Psoas muscle (tissue), 8 donors: ENCODE measurements around the gene CCL27. TPM values are rescaled to one million over a fixed set of nuclear protein-coding genes. Genes with fewer than 3 reads are reported as not detected.

Experiments
- ATAC-seq, 4 donors: fragments of 200-7000 bp; cut with Tn5 transposase; one replicate each; pipeline ENCODE4 v1.9.1; 2020; ENCODE audit warnings: moderate library complexity in 3 of 4, mild to moderate bottlenecking in 2 of 4
- DNase-seq, 2 donors: peaks; one replicate each; pipeline ENCODE4 v3.0.0-alpha.2; 2020
- H3K27ac ChIP-seq: fragments of 200-600 bp; one replicate; pipeline ENCODE4 v1.8.0; 2022
- H3K27me3 ChIP-seq, 3 donors: fragments of 200-600 bp in 1 of 3; one replicate each; pipeline versions ENCODE4 v1.6.1 to v1.8.0; 2013 to 2022; ENCODE audit warnings: low read length in 2 of 3, mild to moderate bottlenecking in 2 of 3, moderate library complexity in 1 of 3; ENCODE audit not compliant: insufficient read depth in 3 of 3
- H3K36me3 ChIP-seq, 2 donors: fragments of 200-600 bp in 1 of 2; one replicate each; pipeline versions ENCODE4 v1.6.1 to v1.8.0; 2013 to 2022; ENCODE audit warnings: low read depth in 1 of 2, mild to moderate bottlenecking in 1 of 2, moderate library complexity in 1 of 2; ENCODE audit not compliant: insufficient read depth in 1 of 2
- H3K4me1 ChIP-seq: fragments of 200-600 bp; one replicate; pipeline ENCODE4 v1.8.0; 2022
- H3K4me3 ChIP-seq: fragments of 200-600 bp; one replicate; pipeline ENCODE4 v1.8.0; 2022; ENCODE audit warnings: mild to moderate bottlenecking
- H3K9me3 ChIP-seq: fragments of 200-600 bp; one replicate; pipeline ENCODE4 v1.8.0; 2022
- CTCF ChIP-seq: fragments of 200-600 bp; IDR thresholded peaks from one replicate; pipeline ENCODE4 v1.8.0; 2022; ENCODE audit warnings: antibody characterized with exemption
- WGBS, 3 donors: extraction: QIAGEN DNeasy Blood & Tissue Kit; methylation state at CpG; one replicate each; pipeline versions ENCODE4 v1.1.6 to v1.1.7; 2013; 5-methylcytosine and 5-hydroxymethylcytosine counted together
- intact Hi-C, 2 donors: fragments of 100-400 bp; cut with DNase I; formaldehyde crosslinking; loops; one replicate each; pipeline versions ENCODE4 v1.11.0 to v1.14.2; 2022
- polyA plus RNA-seq, 3 donors: library from polyadenylated mRNA; stranded (reverse); fragments of 200-250 nt; gene quantifications; one replicate each; pipeline ENCODE4 v1.2.3, GENCODE V29; 2013
- total RNA-seq, 4 donors: library from RNA; stranded (reverse); fragmentation: NEBNext Ultra II Directional in 2 of 4; extraction: Animal tissue kit (Norgen Biotek cat#: 25700) in 2 of 4; gene quantifications; one replicate each; pipeline versions ENCODE4 v1.2.1 to v1.2.4, GENCODE V29; 2021 to 2023
- donor health status: healthy with polysubstance abuse.
- donor health status: DM: no; HTN: no; CAD: no; lungs with moderate emphysema.
- donor health status: Bipolar disorder and iron deficiency.
- donor health status: healthy.
- donor health status: DM: yes; HTN: yes; CAD: no.
- donor health status: DM: no; HTN: no; CAD: no.
- donor health status: DM: no; HTN: no; CAD: no.
- donor health status: DM: yes; HTN: yes; CAD: no.

CCL27 gene
- total and polyA plus RNA-seq, 7 donors = 0.14 to 0.50 (median 0.25) TPM; not detected in 2

- Histone ChIP-seq H3K27me3 (no peaks in the 10 kb centered on the region), H3K9me3 (no peaks in the 10 kb centered on the region), H3K36me3 (no peaks in the 10 kb centered on the region), H3K4me3 (no peak overlapping the region), H3K27ac (no peak overlapping the region), H3K4me1 (no peaks in the 10 kb centered on the region)
- TF ChIP-seq CTCF = no peak
- peak in 1 of 4 donors; percentile 53 for ATAC-seq
- 50 to 78% (median 63%) methylated on average over 5 of the region's 5 CpGs for WGBS, 3 donors
- peak; percentile 22 to 57 for DNase-seq
- intact Hi-C loops = no loop called here
These were observed 23.8 kb upstream of the CCL27 start for GRCh38 chr9:34686231-34686630.

GRCh38 chr9:34685591-34685990 lies 23.1 kb upstream of the CCL27 start:
- H3K27me3 ChIP-seq = no peaks in the 10 kb centered on the region
- DNase-seq (no peak), ATAC-seq (no peak)
- 59 to 80% (median 63%) methylated on average over 4 of the region's 4 CpGs for WGBS, 3 donors
- H3K4me3 ChIP-seq = no peak overlapping the region
- no peaks in the 10 kb centered on the region for H3K9me3 ChIP-seq
- intact Hi-C loops = no loop called here
- TF ChIP-seq CTCF = no peak
- no peaks in the 10 kb centered on the region for H3K36me3 ChIP-seq
- H3K27ac ChIP-seq = no peak overlapping the region
- H3K4me1 ChIP-seq = no peaks in the 10 kb centered on the region

GRCh38 chr9:34684816-34685215 lies 22.4 kb upstream of the CCL27 start:
- H3K27me3 ChIP-seq = no peaks in the 10 kb centered on the region
- 91 to 96% (median 94%) methylated on average over 4 of the region's 4 CpGs for whole genome bisulfite sequencing, 3 donors
- no peak for TF ChIP-seq CTCF
- no peak for DNase-seq
- H3K4me3 ChIP-seq = no peak overlapping the region
- H3K36me3 ChIP-seq = no peaks in the 10 kb centered on the region
- intact Hi-C loops = no loop called here
- no peak overlapping the region for H3K27ac ChIP-seq
- no peaks in the 10 kb centered on the region for H3K9me3 ChIP-seq
- ATAC-seq = no peak
- H3K4me1 ChIP-seq = no peaks in the 10 kb centered on the region

GRCh38 chr9:34684145-34684544 lies 21.7 kb upstream of the CCL27 start:
- Histone ChIP-seq H3K27me3 (no peaks in the 10 kb centered on the region), H3K4me1 (no peaks in the 10 kb centered on the region), H3K36me3 (no peaks in the 10 kb centered on the region), H3K4me3 (no peak overlapping the region), H3K9me3 (no peaks in the 10 kb centered on the region), H3K27ac (no peak overlapping the region)
- intact Hi-C loops = no loop called here
- TF ChIP-seq CTCF = no peak
- DNase-seq (no peak), ATAC-seq (no peak)
- WGBS, 3 donors = 88 to 95% (median 89%) methylated on average over 4 of the region's 4 CpGs

- intact Hi-C loops = no loop called here
- no peaks in the 10 kb centered on the region for H3K36me3 ChIP-seq
- ATAC-seq = no peak
These were observed 13.4 kb upstream of the CCL27 start for GRCh38 chr9:34675869-34676268.

More at GRCh38 chr9:34675869-34676268, 13.4 kb upstream of the CCL27 start:
- peaks cover 7% of the 10 kb centered on the region for H3K4me1 ChIP-seq
- H3K9me3 ChIP-seq = no peaks in the 10 kb centered on the region
- no peak overlapping the region for H3K27ac ChIP-seq
- no peak for DNase-seq
- no peaks in the 10 kb centered on the region for H3K27me3 ChIP-seq
- H3K4me3 ChIP-seq = no peak overlapping the region
- no peak for TF ChIP-seq CTCF
- 96 to 100% (median 97%) methylated on average over 2 of the region's 2 CpGs for WGBS, 3 donors
